Measurements from ENCODE around the gene IL6ST. TPM values are rescaled to one million over a fixed set of nuclear protein-coding genes. Genes with fewer than 3 reads are reported as not detected.

IL6ST gene
- total and polyA plus RNA-seq, 2 experiments from 2014 or later, result 197 to 242 TPM

DNA sequence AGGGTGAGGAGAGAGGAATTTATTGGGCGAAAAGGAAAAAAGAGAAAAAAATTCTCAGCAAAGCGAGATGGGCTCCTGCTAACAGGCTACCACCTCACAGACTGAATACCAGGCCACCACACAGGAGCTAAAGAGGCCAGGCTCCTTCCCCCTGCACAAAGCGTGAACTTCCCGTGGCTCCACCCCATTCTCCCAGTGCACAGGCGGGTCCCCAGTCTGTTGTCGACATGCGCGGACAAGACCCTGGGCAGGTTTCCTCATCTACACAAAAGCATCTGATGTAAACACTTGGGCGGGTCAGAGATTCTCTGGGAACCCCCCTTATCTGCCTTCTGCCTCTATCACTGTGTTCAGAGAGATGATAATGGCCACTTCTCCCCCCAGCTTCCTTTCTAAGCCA lies 109.4 kb downstream of the IL6ST start:
- in situ Hi-C loops (cut with MboI), result no loop called here
- Histone ChIP-seq H3F3A (ENCODE audit: insufficient read depth) (no peaks in the 10 kb centered on the region), H3K4me1 (ENCODE audit: insufficient read depth) (no peaks in the 10 kb centered on the region), H3K9me2 (ENCODE audit: insufficient read depth) (no peaks in the 10 kb centered on the region), H3K9me3 (ENCODE audit: low read depth) (no peaks in the 10 kb centered on the region), H3K9ac (no peak overlapping the region), H3K36me3 (ENCODE audit: low read depth) (no peaks in the 10 kb centered on the region), H4K20me1 (ENCODE audit: insufficient read depth) (no peaks in the 10 kb centered on the region), H3K4me3 (no peak overlapping the region), H3K27me3 (replicated peaks; ENCODE audit: insufficient read depth) (no peaks in the 10 kb centered on the region), H3K27ac (no peak overlapping the region), H2AFZ (no peak overlapping the region), H3K79me2 (ENCODE audit: insufficient read depth) (no peaks in the 10 kb centered on the region), H3K4me2 (ENCODE audit: unreplicated experiment) (no peak overlapping the region)
- DNase-seq, result no peak
- WGBS, 2 experiments (ENCODE audit: low coverage in 1 of 2, low lambda C conversion rate in 2 of 2, missing lambda C conversion rate in 2 of 2), result 95% methylated on average over 9 of the region's 9 CpGs
- TF ChIP-seq EZH2 (IDR thresholded peaks at IDR 0.05; ENCODE audit: insufficient read depth, poor library complexity, severe bottlenecking) (no peak), EZH2phosphoT487 (IDR thresholded peaks at IDR 0.05; ENCODE audit: insufficient read depth, low read depth) (no peak)

Small RNA genes lying within 50 kb of the gene (small RNA-seq; reads per million reads assigned to genes)
- gene AC016596.1 (ENCODE audit: low read depth, low replicate concordance) (not detected), gene RF01210 (ENCODE audit: low read depth, low replicate concordance) (not detected)

Other genes starting within 250 kb of the IL6ST start
- gene IL31RA, start 143.6 kb downstream of the IL6ST start, total RNA-seq (2014; rRNA removed; shearing (Covaris generic)), result 0.89 TPM in 1 of 2 replicates, not detected in the other
- 0.08 TPM in 1 of 2 replicates, not detected in the other for gene IL31RA, start 143.6 kb downstream of the IL6ST start, polyA plus RNA-seq (2016; fragmentation: Nextera tagmentation; extraction: Ambion mirVana)
- not detected in 2 replicates for gene ANKRD55, start 238.4 kb upstream of the IL6ST start, total RNA-seq (2014; rRNA removed; shearing (Covaris generic))
- not detected in 2 replicates for gene ANKRD55, start 238.4 kb upstream of the IL6ST start, polyA plus RNA-seq (2016; fragmentation: Nextera tagmentation; extraction: Ambion mirVana)

All from GM23248 (cell line).